DND-41 (cell line): ENCODE measurements around the gene SMIM36.

Source experiments
- CTCF ChIP-seq: IDR thresholded peaks from 2 replicates; pipeline ENCODE4 v1.5.1; 2012; ENCODE audit warnings: borderline replicate concordance, low read length, moderate library complexity, mild to moderate bottlenecking; ENCODE audit not compliant: poor library complexity, severe bottlenecking; ENCODE audit errors: extremely low read depth
- EZH2 ChIP-seq: IDR thresholded peaks from 3 replicates; pipeline ENCODE4 v1.6.1; 2012; ENCODE audit warnings: borderline replicate concordance, low read depth, mild to moderate bottlenecking, moderate library complexity, low read length, inconsistent platforms; ENCODE audit not compliant: severe bottlenecking

- TF ChIP-seq EZH2 (no peak), CTCF (no peak)
These were observed 23.4 kb downstream of the SMIM36 start for GRCh38 chr17:55487695-55488432.
